Measurements from ENCODE around the gene DCANP1.

The DCANP1 gene

DNA sequence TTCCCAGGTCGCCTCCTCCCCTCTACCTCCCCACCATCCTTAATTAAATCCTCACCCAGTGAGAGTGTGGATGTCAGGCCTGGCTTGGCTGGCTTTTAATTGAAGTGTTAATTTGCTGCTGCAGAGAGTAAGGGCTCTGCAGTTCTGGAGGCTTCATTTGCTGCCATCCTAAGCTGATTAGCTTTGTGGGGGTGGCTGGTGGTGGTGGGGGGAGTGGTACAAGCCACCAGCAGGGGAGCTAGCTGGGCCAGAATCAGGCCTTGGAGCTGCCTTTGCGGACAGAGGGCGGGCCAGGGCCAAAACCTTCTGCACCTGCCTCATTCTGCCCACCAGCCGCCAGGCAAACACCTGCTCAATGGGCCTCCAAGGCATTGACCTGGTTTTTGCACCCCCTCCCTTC is 31.8 kb upstream of the DCANP1 start:
- no peak for DNase-seq

DNA sequence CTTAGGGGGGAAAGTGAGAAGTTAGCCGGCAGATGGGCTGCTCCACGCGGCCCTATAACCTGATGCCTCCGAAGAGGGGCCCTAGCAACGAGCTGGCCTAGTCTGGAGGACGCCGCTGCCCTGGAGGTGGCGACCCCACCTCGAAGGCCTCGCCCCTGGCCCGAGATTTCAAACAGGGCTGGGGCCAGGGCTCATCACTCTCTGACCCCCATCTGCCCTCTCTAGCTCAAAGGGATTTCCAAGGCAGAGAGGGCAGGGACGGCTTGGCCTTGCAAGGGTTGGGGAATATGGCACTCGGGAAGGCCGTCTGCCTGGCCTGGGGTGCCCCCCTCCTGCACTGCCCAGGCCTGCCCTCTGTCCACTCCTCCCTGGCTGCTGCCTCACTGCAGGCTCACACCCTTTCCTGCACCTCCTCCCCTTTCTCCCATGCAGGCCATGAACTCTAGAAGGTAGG is 30.5 kb upstream of the DCANP1 start:
- no peak for DNase-seq

DNA sequence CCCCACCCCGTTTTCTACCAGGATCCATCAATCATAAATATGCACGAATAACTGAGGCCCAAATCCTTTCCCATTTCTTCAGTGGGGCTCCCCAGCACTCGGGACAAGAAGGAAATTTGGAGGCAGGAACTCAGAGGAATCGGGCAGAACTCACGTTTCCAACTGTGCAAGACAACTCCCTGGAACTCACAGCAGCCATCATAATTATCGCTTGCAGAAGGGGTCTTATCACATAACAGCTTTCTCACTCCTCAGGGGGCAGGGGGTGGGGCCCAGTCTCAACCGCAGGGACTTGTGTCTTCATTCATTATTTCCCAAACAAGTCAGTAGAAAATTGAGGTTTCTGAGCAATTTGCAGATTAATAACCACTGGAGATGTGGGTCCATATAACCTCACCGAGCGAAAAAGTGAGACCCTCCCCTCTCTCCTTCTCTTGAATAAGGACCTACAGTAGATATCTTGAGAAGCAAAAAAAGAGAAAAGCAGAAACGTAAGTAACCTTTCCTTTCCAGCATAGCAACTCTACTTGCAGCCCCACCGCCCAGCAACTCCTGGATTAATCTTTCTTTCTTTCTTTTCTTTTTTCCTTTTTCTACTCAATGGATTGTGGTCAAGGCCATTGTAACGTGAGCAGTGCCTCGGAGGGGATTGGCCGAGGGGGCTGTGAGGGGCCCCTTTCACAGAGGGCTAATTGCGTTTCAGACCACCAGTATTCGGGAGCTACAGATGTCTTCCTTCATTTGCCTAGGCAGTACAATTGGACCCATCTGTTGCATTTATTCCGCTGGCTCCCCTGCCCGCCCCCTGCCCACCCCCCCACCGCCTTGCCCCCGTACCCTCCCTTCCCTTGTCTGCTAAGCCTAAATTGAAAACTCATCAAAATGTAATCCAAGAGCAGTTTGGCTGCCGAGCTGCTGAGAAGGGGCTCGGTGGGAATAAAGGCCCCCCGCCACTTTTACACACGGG is 29.8 kb upstream of the DCANP1 start:
- no peak for DNase-seq

DNA sequence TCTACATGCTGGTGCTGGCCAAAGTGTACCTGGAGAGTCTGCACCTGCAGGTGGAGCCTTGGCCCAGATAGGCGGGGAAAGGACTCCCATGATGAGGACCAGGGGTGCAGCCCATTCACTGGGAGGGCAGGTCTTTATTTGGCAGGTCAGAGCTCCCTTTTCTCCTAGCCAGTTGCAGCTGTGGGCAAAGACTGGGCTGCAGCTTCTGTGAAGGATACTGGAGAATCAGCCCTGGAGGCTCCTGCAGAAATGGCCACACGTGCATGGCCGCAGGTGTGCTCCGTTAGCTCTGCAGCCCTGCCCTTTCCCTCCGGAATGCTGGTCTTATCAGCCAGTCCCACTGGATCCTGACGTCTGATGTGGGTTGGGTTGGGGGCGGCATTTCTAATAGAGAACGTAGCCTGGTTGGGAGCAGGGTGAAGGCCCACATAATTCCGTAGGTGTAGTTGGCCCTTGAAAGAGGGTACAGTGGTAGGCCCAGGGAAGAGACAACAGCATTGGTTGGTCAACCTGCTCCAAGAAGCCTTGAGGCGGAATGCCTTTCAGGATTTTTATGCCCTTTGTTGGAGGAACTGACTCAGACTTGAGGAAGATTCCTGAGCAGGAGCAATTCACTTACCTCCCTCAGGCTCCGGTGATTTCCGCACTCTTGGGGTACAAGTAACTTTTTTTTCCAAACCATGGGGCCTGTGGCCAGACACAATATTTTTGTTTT is 27.0 kb upstream of the DCANP1 start:
- DNase-seq: no peak

DNA sequence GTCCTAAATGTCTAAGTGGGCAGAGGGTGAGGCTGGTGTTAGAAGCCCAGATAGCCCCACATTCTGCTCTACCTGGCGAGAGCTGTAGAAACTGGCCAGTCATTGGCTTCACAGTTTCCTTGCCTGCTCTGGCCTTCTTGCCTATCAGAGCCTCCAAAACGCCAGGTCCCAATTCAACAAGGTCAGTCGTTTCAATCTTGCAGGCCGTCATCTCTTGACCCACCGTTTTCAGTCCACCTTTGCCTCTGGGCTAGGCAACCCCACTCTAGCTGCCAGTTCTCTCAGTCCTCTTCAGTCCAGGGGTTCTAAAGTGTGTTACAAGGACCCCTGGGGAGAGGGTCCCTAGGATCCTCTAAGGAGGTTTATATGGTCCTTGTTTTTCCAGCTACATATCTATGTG is 25.0 kb upstream of the DCANP1 start:
- no peak for DNase-seq

DNA sequence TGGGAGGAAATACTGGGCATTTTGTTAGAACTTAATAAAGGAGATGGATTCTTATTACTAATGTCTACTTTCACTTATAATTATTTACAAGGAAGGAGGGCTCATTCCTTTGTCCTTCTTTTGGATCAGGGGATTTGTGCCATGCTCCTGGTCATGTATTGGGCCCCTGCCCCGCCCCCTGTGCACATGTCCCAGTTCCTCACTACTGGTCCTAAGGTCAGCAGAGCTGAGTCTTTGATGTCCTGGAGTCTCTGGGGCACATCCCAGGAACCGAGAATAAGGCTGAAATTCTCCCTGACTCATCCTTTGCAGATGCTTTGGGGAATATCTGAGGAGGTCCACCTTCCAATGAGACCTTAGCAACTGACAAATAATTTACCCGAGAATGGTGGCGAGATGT is 24.6 kb upstream of the DCANP1 start:
- DNase-seq: no peak

DNA sequence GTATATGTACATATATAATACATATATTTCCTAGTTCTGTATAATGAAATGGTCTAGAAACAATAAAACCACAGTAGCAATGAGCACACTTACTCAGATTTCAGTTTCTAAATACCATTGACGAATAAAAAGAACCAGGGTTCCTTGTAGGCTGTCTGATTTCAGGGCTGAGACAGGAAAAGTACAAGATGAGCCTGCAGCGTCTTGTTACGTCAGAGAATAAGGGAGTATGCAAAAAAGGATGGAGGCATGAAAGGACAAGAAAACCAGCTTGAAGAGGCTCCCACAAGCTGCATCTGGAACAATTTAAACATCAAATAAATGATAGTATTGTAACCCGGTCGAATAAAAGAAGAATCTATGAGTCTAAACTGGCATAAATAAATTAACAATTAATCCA is 22.8 kb upstream of the DCANP1 start:
- DNase-seq: no peak

DNA sequence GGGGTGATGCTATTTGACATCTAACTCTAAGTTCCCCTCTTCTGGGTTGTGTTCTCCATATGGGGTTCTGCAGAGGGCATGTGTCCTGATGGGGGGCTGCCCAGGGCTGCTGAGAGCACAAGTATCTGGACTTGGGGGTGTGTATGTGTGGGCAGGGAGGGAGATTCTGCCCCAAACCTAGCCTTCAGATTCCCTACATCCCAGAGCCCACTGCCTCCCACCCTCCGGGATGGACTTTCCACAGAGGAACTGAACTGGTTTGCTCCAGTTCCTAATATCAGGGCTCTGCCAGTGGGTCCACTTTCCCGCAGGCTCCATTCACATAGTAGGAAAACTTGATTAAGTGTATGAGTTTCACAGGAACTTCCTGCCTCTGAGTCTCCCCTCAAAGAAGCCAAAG is 21.4 kb upstream of the DCANP1 start:
- DNase-seq: no peak

DNA sequence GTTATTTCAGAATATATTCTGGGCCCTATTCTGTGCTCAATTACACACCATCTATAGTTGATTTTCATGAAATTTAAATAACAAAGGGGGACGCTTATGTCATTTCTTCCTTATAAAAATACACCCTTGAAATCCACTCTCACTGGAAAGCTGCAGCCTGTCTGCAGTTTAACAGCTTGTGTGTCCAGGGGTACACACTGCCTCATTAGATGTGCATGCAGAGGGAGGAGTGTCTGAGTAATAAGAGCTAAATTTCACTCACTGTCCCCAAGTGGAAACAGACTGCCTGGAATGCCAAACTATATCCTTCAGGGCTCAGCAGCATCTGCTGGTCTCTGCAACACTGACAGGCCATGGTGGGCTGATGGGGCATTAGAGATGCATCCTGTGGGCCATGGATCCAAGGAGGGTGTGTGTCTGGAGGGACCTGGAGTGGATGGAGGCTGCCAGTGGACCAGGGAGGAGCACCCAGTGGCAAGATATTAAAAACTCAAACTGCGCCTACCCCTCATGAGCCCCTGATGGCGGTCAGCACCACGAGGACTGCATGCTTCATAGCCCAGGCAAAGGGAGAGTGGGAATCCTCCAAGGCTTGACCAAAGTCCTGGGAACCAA is 20.8 kb upstream of the DCANP1 start:
- DNase-seq: no peak

DNA sequence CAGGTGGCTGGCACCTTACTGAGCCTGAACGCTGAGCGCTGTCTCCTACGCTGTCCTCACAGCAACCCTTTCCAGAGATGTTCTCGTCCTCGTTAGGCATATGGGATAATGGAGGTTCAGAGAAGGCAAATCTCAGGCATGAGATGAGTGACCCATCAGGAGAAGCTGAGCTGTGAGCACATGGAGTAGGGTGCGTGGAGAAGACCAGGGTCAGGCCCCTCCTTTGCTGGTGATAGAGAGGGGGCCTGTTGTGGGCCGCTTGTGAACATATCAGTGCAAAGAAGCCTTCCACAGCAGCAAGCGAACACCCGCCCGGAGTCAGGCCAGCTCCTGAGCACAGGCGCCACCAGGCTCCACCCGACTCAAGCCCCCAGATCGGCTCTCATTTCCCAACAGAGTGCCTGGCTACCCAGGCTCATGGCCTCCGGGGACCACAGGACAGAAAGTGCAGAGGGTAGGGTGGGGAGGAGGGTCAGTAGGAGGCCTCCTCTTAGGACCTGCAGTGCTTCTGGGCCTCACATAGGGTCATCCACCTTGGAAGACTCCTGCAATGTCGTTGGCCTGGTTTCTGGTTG is 20.0 kb upstream of the DCANP1 start:
- no peak for DNase-seq

DNA sequence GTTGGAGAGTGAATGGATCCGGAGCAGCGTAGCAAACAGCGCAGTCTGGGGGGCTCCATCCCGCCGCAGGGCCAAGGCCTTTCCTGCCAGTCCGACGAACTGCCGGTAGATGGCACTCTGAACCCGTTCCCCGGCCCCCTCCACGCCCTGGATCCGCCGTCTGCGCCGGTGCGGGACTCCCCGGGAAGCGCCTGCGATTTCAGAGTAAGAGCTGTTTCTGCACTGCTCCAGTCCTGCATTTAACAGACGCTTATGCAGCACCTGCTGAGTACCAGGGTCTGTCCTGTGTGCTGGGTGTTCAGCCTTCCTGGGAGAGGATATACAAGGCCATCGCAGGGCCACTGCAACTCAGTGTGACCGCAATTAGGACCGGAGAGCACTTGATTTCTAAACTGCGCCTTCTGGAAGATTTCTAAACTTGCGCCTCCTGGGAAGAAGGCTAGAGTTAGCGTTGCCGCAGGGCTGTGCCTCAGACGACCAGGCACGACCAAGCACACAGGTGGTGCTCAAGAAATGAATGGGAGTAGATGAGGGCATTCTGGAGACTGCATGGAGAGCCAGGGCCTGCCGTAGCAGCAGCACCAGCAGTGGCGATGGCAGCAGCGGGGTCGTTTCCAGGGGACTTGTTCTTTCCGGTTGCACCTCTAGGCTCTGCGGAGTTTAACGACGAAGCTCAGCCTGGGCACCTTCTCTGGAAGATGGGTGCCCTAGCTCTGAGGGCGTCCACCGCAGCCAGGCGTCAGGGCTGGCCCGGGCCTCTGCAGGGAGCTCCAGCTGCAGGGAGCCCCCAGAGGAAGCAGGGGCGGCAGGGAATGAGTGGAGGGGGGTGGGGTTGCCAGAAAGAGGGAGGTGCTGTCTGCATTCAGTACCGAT is 19.3 kb upstream of the DCANP1 start:
- DNase-seq: peak; percentile 61

DNA sequence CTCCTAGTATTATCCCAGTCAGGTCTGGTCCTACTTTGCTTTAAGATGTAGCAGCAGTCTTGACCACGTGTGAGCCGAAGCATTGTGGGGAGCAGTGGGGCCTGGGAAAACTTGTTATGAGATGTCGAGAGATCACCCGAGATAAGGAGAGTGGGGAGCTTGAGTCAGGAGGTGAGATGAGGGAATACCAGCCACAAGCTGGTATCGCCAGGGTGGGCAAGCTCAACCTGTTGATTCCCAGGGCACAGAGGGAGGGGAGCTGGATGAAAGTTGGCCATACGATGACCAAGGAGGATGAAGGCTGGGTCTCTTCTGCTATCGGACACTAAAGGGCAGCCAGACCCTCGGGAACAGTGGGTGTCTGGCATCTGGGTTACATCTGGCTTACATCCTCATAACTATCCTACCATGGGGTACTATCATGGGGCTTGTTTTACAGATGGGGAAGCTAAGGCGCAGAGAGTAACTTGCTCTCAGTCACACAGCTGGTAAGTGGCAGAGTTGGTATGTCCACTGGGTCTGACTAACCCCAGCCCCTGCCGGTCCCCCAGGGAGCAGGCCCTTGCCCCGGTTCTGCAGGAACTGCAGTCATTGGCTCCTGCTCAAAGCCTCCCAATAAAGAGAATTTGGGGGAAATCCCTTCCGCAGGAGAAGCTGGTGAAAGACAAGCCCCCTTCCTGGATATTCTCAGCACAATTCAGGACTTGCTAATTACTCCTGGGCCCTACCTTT is 18.4 kb upstream of the DCANP1 start:
- DNase-seq: no peak

DNA sequence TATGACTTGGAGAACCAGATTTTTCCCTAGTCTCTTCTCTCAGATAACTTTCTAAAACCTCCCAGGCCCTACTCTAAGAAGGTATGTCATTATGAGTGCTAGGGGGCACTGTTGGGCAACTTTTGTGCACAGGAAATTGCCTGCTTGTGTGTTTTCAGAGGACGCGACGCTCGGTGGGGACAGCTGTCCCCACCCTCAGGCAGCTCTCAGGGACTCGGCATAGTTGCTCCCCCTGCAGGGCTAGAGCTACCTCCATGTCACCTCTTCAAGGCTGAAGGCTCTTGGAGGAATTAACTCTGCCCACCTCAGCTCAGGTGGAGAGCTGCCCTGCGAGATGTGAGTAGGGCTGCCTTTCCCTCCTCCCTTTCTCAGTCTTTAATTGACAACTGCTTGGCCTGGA is 15.2 kb upstream of the DCANP1 start:
- peak; percentile 44 for DNase-seq

DNA sequence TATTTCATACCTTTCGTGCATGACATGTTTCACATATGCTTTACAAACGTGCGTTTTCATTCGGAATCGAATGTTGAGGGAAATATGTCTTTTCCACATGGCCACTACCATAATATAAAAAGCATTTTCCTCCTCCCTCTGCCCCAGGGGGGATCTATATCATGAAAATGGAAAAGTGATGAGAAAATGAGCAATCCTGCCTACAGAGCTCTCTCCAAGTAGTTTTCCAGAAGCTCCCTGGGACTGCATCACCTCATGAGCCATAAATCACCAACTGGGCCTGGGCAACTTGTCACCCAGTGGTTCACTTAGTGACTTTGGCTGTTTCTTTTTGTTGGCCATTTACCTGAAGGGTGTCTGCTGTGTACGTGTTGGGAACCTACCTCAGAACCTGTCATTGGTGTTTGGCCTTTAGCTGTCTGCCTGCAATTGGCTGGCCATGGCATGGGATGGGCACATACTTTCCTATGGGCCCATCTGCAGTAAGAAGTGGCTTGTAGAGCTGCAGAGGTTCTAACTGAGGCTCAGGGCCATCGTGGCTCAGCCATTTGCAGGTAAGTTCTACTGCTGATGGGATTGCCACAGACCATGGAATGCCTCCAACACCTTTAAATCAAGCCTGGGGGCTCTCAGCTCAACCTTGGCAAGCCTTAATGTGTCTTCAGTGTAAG is 14.5 kb upstream of the DCANP1 start:
- DNase-seq: no peak

DNA sequence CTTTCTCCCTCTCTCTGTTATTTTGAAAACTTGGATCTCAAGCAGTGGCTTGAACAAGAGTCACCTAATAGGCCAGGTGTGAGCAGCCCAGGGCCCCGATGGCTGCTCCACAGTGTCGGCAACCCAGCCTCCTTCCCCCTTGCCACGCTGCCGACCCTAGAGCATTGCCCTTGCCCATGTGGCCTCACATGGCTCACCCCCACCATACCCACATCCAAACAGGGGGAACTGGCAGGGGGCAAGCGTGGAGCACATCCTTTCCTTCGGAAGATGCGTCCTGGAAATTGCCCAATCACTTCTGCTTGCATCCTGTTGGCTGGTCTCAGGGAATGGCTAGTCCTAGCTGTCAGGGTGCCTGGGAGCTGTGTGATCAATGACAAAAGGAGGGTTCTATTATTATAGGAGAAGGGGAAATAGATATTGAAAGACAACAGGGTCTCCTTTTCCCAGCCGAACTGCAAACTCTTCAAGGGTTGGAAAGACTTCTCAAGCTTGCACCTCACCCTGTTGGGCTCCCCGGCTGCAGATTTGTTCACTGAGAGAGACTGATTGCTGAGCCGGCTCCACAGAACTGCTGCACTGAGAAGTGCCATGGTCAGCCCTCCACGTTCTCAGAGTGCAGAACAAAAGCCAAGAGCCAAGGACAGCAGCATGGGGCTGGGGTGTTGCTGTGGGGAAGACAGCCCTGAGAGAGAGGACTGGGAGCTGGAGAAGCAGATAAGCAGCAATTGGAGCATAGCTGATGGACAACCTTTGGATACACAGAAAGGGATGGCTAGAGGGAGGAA is 13.3 kb upstream of the DCANP1 start:
- no peak for DNase-seq

DNA sequence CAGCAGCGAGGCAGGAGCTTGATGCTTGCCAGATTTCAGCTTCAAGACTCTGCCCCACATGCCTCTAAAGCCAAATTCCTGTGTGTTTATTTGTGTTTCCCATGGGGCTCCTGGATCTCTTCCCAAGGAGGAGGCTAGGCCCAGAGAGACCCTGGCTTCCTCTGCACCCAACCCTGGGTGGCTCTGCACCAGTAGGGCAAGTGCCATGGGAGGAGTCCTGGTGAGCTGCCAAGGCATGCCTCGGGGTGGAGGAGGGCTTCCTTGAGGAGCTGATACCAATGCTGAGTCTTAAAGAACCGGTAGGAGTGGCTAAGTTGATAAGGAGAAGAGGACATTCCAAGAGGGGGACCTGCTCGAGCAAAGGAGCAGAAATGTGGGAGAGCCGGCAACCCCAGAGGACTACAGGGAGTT is 11.8 kb upstream of the DCANP1 start:
- no peak for DNase-seq

DNA sequence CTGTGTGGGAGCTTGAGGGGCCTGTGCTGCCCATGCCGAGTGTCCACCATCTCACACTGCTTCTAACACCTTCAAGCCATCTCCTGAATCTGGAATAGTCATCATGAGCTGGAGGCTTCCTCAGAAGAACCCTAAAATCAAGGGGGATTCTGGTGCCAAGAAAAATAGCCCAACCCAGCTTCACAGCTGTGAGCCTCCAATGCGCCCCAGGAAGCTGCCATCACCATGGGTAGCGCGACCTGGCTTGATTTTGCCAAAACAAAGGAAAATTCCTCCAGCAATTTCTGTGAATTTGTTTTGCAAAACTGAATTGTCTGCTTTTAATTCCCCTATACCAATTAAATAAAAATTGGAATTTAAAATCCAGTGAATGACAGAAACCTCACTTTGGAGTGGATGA is 11.2 kb upstream of the DCANP1 start:
- DNase-seq: no peak

DNA sequence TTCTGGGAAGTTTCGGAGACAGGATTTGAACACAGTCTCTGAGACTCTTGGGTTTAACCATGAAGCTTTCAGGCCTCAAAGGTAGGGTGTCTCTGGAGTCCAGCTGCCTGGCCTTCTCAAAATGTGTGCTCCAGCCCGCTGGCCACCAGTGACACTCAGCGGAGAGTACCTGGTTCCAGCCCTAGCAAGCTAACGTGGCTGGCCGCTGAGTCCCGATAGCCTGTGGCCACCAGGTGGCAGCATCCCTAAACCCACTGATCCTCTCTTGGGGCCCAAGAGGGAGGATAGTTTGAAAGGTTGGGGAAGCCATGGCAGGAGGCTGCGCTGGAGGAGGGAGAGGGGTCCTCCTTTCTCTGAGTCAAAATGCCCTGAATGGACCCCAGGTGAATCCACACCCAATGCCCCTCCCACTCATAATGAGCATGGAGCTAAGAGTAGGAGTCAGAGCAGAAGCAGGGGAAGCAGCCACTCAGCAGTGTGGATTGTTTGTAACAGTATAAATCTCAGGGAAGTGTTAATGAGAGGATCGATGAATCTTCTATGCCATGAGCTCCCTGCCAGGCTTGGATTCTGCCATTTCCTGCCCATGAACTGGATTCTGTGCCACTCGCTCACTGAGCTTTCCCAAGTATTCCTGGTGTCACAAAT is 10.4 kb upstream of the DCANP1 start:
- DNase-seq: peak; percentile 44

DNA sequence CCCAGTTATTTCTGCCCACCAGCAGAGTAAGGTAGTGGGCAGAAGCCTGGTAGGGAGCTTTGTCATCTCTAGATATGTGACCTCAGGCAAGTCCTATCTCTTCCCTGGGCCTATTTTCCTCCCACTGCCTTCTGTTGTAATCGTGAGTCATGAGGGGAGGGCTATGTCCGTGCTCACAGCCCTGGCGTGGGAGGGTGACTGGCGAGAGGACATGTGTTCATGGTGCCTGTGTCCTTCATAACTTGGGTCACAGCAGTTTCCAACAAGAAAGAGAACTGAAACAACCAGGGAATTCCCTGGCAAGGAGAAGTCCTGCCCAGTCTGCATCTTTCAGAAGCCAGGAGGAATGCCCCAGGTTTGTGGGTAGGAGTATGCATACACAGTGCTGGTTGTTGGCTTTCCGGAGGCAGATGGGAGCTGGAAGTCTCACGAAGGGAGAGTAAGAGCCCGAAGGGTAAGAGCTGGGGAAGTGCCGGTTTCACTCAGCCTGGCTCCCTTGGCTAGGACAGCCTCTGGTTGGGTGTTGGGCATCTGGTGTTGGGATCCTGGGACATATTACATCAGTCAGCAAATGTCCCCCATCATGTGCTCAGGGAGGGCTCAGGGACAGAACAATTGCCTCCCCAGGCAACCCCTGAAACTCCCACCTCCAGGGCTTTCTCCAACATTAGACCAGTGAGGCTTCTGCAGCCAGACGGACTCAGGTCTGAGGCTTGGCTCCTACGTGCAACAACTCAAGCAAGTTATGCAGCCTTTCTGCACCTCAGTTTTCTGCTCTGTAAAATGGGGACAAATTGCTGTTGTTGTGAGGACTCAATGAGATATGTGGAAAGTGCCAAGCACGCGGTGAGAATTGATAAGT is 9.3 kb upstream of the DCANP1 start:
- peak; percentile 78 for DNase-seq
